ENCODE results near the gene SLC25A48.

SLC25A48 gene

GRCh38 chr5:135867599-135867998 lies 33.1 kb downstream of the SLC25A48 start:
- DNase-seq (ENCODE audit: extremely low read depth, insufficient read length) = no peak
- Histone ChIP-seq H3K36me3 (ENCODE audit: control insufficient read depth, insufficient read depth, low read length) (no peaks in the 10 kb centered on the region), H3K27me3 (replicated peaks; ENCODE audit: control insufficient read depth, insufficient read depth, low read length) (no peaks in the 10 kb centered on the region), H3K4me3 (replicated peaks; ENCODE audit: low read depth, low read length) (no peak overlapping the region)
- TF ChIP-seq CTCF (IDR thresholded peaks at IDR 0.05; ENCODE audit: insufficient read depth, low read length, poor library complexity, severe bottlenecking) = no peak

- no peak for DNase-seq (ENCODE audit: extremely low read depth, insufficient read length)
- Histone ChIP-seq H3K36me3 (ENCODE audit: control insufficient read depth, insufficient read depth, low read length) (no peaks in the 10 kb centered on the region), H3K27me3 (replicated peaks; ENCODE audit: control insufficient read depth, insufficient read depth, low read length) (no peaks in the 10 kb centered on the region), H3K4me3 (replicated peaks; ENCODE audit: low read depth, low read length) (no peak overlapping the region)
- no peak for TF ChIP-seq CTCF (IDR thresholded peaks at IDR 0.05; ENCODE audit: insufficient read depth, low read length, poor library complexity, severe bottlenecking)
Measured at GRCh38 chr5:135868681-135869080, 34.2 kb downstream of the SLC25A48 start.

GRCh38 chr5:135869276-135869675 lies 34.8 kb downstream of the SLC25A48 start:
- no peak for TF ChIP-seq CTCF (IDR thresholded peaks at IDR 0.05; ENCODE audit: insufficient read depth, low read length, poor library complexity, severe bottlenecking)
- Histone ChIP-seq H3K27me3 (replicated peaks; ENCODE audit: control insufficient read depth, insufficient read depth, low read length) (no peaks in the 10 kb centered on the region), H3K36me3 (ENCODE audit: control insufficient read depth, insufficient read depth, low read length) (no peaks in the 10 kb centered on the region), H3K4me3 (replicated peaks; ENCODE audit: low read depth, low read length) (no peak overlapping the region)
- DNase-seq (ENCODE audit: extremely low read depth, insufficient read length) = no peak

- no peak overlapping the region for H3K4me3 ChIP-seq (replicated peaks; ENCODE audit: low read depth, low read length)
- DNase-seq (ENCODE audit: extremely low read depth, insufficient read length) = no peak
- TF ChIP-seq CTCF (IDR thresholded peaks at IDR 0.05; ENCODE audit: insufficient read depth, low read length, poor library complexity, severe bottlenecking) = no peak
- no peaks in the 10 kb centered on the region for H3K27me3 ChIP-seq (replicated peaks; ENCODE audit: control insufficient read depth, insufficient read depth, low read length)
- H3K36me3 ChIP-seq (ENCODE audit: control insufficient read depth, insufficient read depth, low read length) = no peaks in the 10 kb centered on the region
Measured at GRCh38 chr5:135869935-135870334, 35.5 kb downstream of the SLC25A48 start.

GRCh38 chr5:135871268-135871915 lies 36.9 kb downstream of the SLC25A48 start:
- DNase-seq (ENCODE audit: extremely low read depth, insufficient read length) = no peak
- TF ChIP-seq CTCF (IDR thresholded peaks at IDR 0.05; ENCODE audit: insufficient read depth, low read length, poor library complexity, severe bottlenecking) = no peak
- Histone ChIP-seq H3K36me3 (ENCODE audit: control insufficient read depth, insufficient read depth, low read length) (no peaks in the 10 kb centered on the region), H3K4me3 (replicated peaks; ENCODE audit: low read depth, low read length) (no peak overlapping the region), H3K27me3 (replicated peaks; ENCODE audit: control insufficient read depth, insufficient read depth, low read length) (no peaks in the 10 kb centered on the region)

- no peaks in the 10 kb centered on the region for H3K36me3 ChIP-seq (ENCODE audit: control insufficient read depth, insufficient read depth, low read length)
- TF ChIP-seq CTCF (IDR thresholded peaks at IDR 0.05; ENCODE audit: insufficient read depth, low read length, poor library complexity, severe bottlenecking) = no peak
- no peaks in the 10 kb centered on the region; the same call in 1 of the 2 replicates for H3K27me3 ChIP-seq (replicated peaks; ENCODE audit: control insufficient read depth, insufficient read depth, low read length)
- no peak overlapping the region for H3K4me3 ChIP-seq (replicated peaks; ENCODE audit: low read depth, low read length)
- no peak for DNase-seq (ENCODE audit: extremely low read depth, insufficient read length)
Measured at GRCh38 chr5:135873831-135874230, 39.4 kb downstream of the SLC25A48 start.
